ENCODE results near the gene RPS13. TPM values are rescaled to one million over a fixed set of nuclear protein-coding genes. Genes with fewer than 3 reads are reported as not detected.
A peak's percentile ranks its signal among the peaks of the same experiment; 100 is the strongest.

The RPS13 gene
- total RNA-seq, 4 donors from 2014 or later, result 718 to 1,965 (median 1,229) TPM

DNA sequence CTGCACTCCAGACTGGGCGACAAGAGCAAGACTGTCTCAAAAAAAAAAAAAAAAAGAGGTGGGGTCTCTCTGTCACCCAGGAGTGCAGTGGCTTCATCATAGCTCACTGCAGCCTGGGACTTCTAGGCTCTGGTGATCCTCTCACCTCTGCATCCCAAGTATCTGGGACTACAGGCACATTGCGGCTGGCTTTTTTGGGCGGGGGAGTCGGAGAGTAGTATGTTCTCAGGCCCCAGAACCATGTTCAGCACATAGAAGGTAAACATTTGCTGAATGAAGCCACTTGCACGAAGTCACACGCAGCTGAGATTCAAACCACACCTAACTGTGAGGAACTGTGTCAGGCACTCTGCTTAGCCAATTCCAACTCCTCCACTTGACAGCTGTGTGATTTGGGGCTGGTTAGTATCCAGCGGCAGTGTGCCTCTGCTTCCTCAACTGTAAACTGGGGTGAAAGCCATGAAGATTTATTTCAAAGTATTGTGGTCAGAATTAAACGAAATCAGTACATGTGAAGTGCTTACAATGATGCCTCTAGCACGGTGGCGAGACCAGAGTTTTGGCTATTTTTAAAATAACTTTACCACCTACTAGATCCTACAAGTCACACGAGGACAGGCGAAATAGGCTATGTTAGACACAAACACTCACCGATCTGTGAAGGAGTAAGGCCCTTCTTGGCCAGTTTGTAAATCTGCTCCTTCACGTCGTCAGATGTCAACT lies 789 bp downstream of the RPS13 start:
- 11 to 17% methylated on average over 7 to 12 of the region's 15 CpGs for WGBS, 2 donors (ENCODE audit: low coverage in 1 of 2)
- ATAC-seq, result no peak
- H3K9me3 ChIP-seq, result no peaks in the 10 kb centered on the region

DNA sequence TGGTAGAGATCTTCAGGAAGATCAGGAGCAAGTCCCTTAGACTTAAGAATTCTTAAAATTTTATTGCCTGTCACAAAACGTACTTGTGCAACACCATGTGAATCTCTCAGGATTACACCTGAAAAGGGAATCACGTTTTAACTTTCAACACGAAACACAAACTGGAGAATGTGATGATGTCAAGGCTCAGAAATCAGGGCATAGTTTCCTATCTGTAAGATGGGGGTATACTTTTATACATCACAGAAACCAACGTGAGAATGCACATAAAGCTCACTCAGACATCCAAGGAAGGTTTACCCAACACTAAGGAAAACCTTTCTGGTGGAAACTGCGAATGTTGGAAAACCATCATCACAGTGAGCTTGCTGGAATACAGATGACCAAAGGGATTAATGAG lies 2.0 kb downstream of the RPS13 start:
- 69 to 75% methylated on average over 4 to 5 of the region's 5 CpGs for WGBS, 2 donors (ENCODE audit: low coverage in 1 of 2)
- peaks cover 0 to 45% of the 10 kb centered on the region in 2 donors for H3K36me3 ChIP-seq
- H3K27me3 ChIP-seq, result no peaks in the 10 kb centered on the region
- no peak for ATAC-seq
- H3K27ac ChIP-seq, result peak overlapping the region in 1 of 4 donors; percentile 97
- H3K9me3 ChIP-seq, result no peaks in the 10 kb centered on the region
- peaks cover 3 to 43% (median 14%) of the 10 kb centered on the region in 3 donors for H3K4me1 ChIP-seq
- no peak for TF ChIP-seq EP300 (IDR thresholded peaks at IDR 0.05)
- no peak for TF ChIP-seq POLR2AphosphoS5 (IDR thresholded peaks at IDR 0.05)
- TF ChIP-seq POLR2A (IDR thresholded peaks at IDR 0.05), result no peak
- H3K4me3 ChIP-seq, result no peak overlapping the region

More for the DNA sequence above, 789 bp downstream of the RPS13 start:
- Histone ChIP-seq H3K4me1 (peaks cover 3 to 43% (median 14%) of the 10 kb centered on the region in 3 donors), H3K27ac (peak overlapping the region; percentile 87 to 97 (median 90)), H3K4me3 (peak overlapping the region; percentile 80 to 89), H3K27me3 (no peaks in the 10 kb centered on the region), H3K36me3 (peaks cover 0 to 45% of the 10 kb centered on the region in 2 donors)
- TF ChIP-seq, protein P1, sequence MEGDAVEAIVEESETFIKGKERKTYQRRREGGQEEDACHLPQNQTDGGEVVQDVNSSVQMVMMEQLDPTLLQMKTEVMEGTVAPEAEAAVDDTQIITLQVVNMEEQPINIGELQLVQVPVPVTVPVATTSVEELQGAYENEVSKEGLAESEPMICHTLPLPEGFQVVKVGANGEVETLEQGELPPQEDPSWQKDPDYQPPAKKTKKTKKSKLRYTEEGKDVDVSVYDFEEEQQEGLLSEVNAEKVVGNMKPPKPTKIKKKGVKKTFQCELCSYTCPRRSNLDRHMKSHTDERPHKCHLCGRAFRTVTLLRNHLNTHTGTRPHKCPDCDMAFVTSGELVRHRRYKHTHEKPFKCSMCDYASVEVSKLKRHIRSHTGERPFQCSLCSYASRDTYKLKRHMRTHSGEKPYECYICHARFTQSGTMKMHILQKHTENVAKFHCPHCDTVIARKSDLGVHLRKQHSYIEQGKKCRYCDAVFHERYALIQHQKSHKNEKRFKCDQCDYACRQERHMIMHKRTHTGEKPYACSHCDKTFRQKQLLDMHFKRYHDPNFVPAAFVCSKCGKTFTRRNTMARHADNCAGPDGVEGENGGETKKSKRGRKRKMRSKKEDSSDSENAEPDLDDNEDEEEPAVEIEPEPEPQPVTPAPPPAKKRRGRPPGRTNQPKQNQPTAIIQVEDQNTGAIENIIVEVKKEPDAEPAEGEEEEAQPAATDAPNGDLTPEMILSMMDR (IDR thresholded peaks at IDR 0.05), result no peak
- TF ChIP-seq EP300 (IDR thresholded peaks at IDR 0.05) (no peak), POLR2AphosphoS5 (IDR thresholded peaks at IDR 0.05) (no peak), POLR2A (IDR thresholded peaks at IDR 0.05) (no peak)

DNA sequence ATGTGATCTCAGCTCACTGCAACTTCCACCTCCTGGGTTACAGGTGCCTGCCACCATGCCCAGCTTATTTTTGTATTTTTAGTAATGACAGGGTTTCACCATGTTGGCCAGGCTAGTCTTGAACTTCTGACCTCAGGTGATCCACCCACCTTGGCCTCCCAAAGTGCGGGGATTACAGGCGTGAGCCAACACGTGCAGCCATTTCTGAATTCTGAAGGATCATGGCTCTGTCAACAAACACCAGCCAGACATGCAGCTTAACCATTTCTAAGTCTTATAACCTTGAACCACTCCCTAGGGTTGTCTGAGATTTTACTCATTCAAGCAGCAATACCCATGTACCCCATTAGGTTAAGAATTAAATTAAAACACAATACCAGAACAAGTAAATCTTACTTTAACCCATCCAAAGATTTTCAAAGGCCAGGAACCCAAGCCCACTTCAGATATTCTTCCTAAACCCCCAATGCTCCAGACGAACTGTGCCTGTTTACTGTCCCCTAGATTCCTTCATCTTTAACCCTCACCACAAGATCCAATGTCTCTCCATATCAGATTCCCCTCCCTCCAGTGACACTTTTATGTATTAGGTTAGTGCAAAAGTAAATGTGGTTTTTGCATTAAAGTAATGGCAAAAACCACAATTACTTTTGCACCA lies 4.0 kb downstream of the RPS13 start:
- TF ChIP-seq, protein P1 (IDR thresholded peaks at IDR 0.05), result no peak
- no peak for TF ChIP-seq POLR2A (IDR thresholded peaks at IDR 0.05)
- TF ChIP-seq EP300 (IDR thresholded peaks at IDR 0.05), result no peak
- WGBS, 2 donors (ENCODE audit: low coverage in 1 of 2), result 35 to 38% methylated on average over 1 to 4 of the region's 4 CpGs
- ATAC-seq, result no peak
- Histone ChIP-seq H3K36me3 (peaks cover 0 to 45% of the 10 kb centered on the region in 2 donors), H3K27ac (no peak overlapping the region), H3K4me3 (no peak overlapping the region), H3K27me3 (no peaks in the 10 kb centered on the region), H3K4me1 (peaks cover 3 to 41% (median 14%) of the 10 kb centered on the region in 3 donors), H3K9me3 (no peaks in the 10 kb centered on the region)

DNA sequence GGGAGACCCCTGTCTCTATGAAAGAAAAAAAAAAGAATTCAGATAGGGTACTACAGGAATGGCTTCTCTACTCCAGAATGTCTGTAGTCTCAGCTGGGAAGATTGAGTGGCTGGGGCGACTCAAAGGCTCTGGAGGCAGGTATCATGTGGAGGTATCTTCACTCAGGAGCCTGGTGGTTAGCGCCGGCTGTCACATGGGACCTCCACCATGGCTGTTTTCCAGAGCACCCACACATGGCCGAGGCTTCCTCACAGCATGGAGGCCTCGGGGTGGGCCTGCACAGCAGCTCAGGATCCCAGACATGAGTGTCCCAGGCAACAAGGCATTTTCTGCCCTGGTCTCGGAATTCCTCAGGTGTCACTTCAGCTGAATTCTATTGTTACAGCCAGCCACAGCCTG lies 10.1 kb downstream of the RPS13 start:
- Histone ChIP-seq H3K27me3 (no peaks in the 10 kb centered on the region), H3K4me3 (no peak overlapping the region), H3K9me3 (no peaks in the 10 kb centered on the region), H3K27ac (no peak overlapping the region), H3K36me3 (peaks cover 0 to 13% of the 10 kb centered on the region in 2 donors), H3K4me1 (no peaks in the 10 kb centered on the region)
- TF ChIP-seq POLR2AphosphoS5 (IDR thresholded peaks at IDR 0.05) (no peak), EP300 (IDR thresholded peaks at IDR 0.05) (no peak), POLR2A (IDR thresholded peaks at IDR 0.05) (no peak)
- TF ChIP-seq, protein P1 (IDR thresholded peaks at IDR 0.05), result no peak
- 79% methylated on average over 5 of the region's 6 CpGs; no CpG with 5 or more reads in 1 of the 2 donors for WGBS, 2 donors (ENCODE audit: low coverage in 1 of 2)
- ATAC-seq, result no peak

DNA sequence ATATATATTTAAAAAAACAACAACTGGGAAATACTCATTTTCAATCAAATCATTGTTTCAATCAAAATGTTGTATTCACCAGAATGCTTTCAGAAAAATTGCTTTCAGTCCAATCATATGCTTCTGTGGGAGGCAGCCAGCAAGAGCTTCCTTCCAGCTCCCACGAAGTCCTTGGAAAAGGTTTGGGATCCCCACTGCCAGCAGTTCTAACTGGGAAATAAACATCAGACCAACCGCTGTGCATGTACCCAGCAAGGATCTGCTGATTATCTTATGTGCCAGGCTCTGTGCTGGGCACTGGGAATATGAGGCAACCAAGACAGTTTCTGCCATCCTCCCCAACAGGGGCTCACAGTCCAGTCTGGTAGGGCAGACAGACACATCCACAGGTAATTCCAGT lies 10.8 kb downstream of the RPS13 start:
- H3K36me3 ChIP-seq, result peaks cover 0 to 6% of the 10 kb centered on the region in 2 donors
- H3K4me3 ChIP-seq, result no peak overlapping the region
- H3K27ac ChIP-seq, result no peak overlapping the region
- H3K4me1 ChIP-seq, result no peaks in the 10 kb centered on the region
- TF ChIP-seq, protein P1 (IDR thresholded peaks at IDR 0.05), result no peak
- no peak for TF ChIP-seq EP300 (IDR thresholded peaks at IDR 0.05)
- no peak for TF ChIP-seq POLR2AphosphoS5 (IDR thresholded peaks at IDR 0.05)
- no peak for TF ChIP-seq POLR2A (IDR thresholded peaks at IDR 0.05)
- ATAC-seq, result no peak
- H3K9me3 ChIP-seq, result no peaks in the 10 kb centered on the region
- no peaks in the 10 kb centered on the region for H3K27me3 ChIP-seq
- WGBS, 2 donors (ENCODE audit: low coverage in 1 of 2), result 0% methylated on average over 1 of the region's 2 CpGs; no CpG with 5 or more reads in 1 of the 2 donors

Data from gastroesophageal sphincter (tissue), 4 donors.